Muscle layer of colon (tissue), 2 donors: ENCODE measurements around the gene NES.
"Not testable (repeated sequence)": the region's sequence is repeated elsewhere in the genome, so short reads cannot be mapped to it uniquely, and the experiment has no call there.

Experiments
- H3K27ac ChIP-seq: one replicate; pipeline ENCODE4 v1.7.0; 2013; ENCODE audit warnings: low read depth, mild to moderate bottlenecking, low read length, moderate library complexity
- H3K27me3 ChIP-seq, 2 donors: one replicate each; pipeline ENCODE4 v1.7.0; 2013; ENCODE audit warnings: low read length in 2 of 2, mild to moderate bottlenecking in 2 of 2; ENCODE audit not compliant: insufficient read depth in 2 of 2, control insufficient read depth in 1 of 2
- H3K36me3 ChIP-seq: one replicate; pipeline ENCODE4 v1.7.0; 2013; ENCODE audit warnings: mild to moderate bottlenecking, low read length; ENCODE audit not compliant: insufficient read depth
- H3K4me1 ChIP-seq: one replicate; pipeline ENCODE4 v1.7.0; 2013; ENCODE audit warnings: mild to moderate bottlenecking, low read length; ENCODE audit not compliant: insufficient read depth
- H3K4me3 ChIP-seq, 2 donors: one replicate each; pipeline ENCODE4 v1.7.0; 2013; ENCODE audit warnings: low read length in 2 of 2, low read depth in 1 of 2, mild to moderate bottlenecking in 1 of 2, moderate library complexity in 1 of 2
- H3K9ac ChIP-seq: one replicate; pipeline ENCODE4 v1.7.0; 2013; ENCODE audit warnings: low read length
- H3K9me3 ChIP-seq: one replicate; pipeline ENCODE4 v1.7.0; 2013; ENCODE audit warnings: mild to moderate bottlenecking, low read length
- donor health status: abdominal sarcoma.
- donor health status: Adenocarcinoma of cecum.

The NES gene

DNA sequence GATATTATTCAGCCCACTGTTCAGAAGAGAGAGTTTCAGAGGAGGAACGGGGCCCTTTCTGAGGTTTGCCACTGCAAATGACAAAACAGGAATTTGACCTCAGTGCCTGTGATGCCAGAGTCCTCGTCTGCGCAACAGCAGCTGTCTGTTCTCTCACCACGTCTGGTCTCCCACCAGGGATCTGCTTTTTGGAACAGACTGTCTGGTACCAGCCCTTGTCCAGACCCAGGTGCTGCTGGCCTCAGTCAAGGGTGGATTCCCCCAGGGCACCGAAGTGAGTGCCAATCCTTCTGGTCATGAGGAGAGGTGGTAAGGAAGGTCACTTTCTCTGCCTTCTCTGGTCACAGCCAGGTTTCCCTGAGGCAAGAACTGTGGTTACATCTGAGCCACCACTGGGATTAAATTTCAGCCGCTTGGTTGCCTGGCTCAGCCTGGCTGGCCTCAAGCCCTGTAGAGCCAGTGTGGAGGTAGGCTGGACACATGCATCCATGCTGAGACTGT, 37.6 kb downstream of the NES start:
- Histone ChIP-seq H3K4me3 (no peak overlapping the region), H3K9ac (no peak overlapping the region), H3K27me3 (peaks cover 52 to 68% of the 10 kb centered on the region in 2 donors), H3K36me3 (no peaks in the 10 kb centered on the region), H3K4me1 (peaks cover 8% of the 10 kb centered on the region), H3K9me3 (no peaks in the 10 kb centered on the region), H3K27ac (no peak overlapping the region)

- Histone ChIP-seq H3K9me3 (no peaks in the 10 kb centered on the region), H3K27ac (no peak overlapping the region), H3K4me1 (peaks cover 8% of the 10 kb centered on the region), H3K27me3 (peaks cover 43 to 61% of the 10 kb centered on the region in 2 donors), H3K36me3 (no peaks in the 10 kb centered on the region), H3K4me3 (no peak overlapping the region), H3K9ac (no peak overlapping the region)
These were observed 38.8 kb downstream of the NES start for GRCh38 chr1:156638189-156638985.

DNA sequence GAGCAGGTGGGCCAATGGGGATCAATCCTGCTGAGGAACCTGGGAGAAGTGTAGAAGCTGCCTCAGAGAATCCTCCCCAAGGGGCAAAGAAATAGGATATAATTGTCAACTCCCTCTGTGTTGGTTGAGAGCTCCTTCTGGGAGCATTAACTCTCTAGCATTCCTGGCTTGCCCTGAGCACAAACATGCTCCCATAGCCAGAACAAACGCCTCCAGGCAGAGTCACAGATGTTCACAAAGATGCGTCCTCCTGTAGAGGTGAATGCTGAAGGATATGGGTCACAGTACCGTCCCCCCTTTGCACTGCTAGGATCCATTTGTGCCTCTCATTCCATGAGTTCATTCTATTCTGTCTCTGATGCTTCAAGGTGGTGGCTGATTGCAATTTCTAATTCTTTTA, 44.9 kb downstream of the NES start:
- Histone ChIP-seq H3K36me3 (no peaks in the 10 kb centered on the region), H3K9ac (no peak overlapping the region), H3K27me3 (peaks cover 8 to 26% of the 10 kb centered on the region in 2 donors), H3K9me3 (no peaks in the 10 kb centered on the region), H3K4me1 (no peaks in the 10 kb centered on the region), H3K27ac (no peak overlapping the region), H3K4me3 (no peak overlapping the region)

GRCh38 chr1:156631152-156631551, 46.1 kb downstream of the NES start:
- not testable (repeated sequence) for H3K4me3 ChIP-seq, H3K9ac ChIP-seq, H3K9me3 ChIP-seq, H3K27ac ChIP-seq, H3K4me1 ChIP-seq, H3K36me3 ChIP-seq
- peaks cover 18 to 38% of the 10 kb centered on the region in 2 donors for H3K27me3 ChIP-seq

DNA sequence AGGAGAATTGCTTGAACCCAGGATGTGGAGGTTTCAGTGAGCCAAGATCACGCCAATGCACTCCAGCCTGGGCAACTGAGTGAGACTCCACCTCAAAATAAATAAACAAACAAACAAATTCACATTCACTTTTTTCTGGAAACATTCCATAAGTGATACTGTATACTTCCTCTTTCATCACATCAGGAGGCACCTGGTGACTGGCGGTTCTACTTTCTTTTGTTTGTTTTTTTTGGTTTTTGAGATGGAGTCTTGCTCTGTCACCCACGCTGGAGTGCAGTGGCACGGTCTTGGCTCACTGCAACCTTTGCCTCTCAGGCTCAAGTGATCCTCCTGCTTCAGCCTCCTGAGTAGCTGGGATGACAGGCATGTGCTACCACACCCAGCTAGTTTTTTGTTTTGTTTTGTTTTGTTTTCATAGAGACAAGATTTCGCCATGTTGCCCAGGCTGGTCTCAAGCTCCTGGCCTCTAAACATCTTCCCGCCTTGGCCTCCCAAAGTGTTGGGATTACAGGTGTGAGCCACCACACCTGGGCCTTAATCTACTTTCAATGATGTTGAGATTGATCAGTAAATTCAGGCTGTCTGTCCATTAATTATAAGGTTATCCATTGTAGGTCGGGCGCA, 47.3 kb downstream of the NES start:
- Histone ChIP-seq H3K36me3 (no peaks in the 10 kb centered on the region), H3K9ac (no peak overlapping the region), H3K4me3 (no peak overlapping the region), H3K27me3 (peaks cover 28 to 51% of the 10 kb centered on the region in 2 donors), H3K4me1 (peaks cover 4% of the 10 kb centered on the region), H3K27ac (no peak overlapping the region), H3K9me3 (no peaks in the 10 kb centered on the region)

GRCh38 chr1:156627313-156627880, 49.8 kb downstream of the NES start:
- Histone ChIP-seq H3K4me3 (no peak overlapping the region), H3K4me1 (peaks cover 4% of the 10 kb centered on the region), H3K9ac (no peak overlapping the region), H3K27me3 (peaks cover 41 to 57% of the 10 kb centered on the region in 2 donors), H3K9me3 (no peaks in the 10 kb centered on the region), H3K27ac (no peak overlapping the region), H3K36me3 (no peaks in the 10 kb centered on the region)

- Histone ChIP-seq H3K4me3 (peak overlapping the region in 1 of 2 donors; percentile 21), H3K27me3 (peaks cover 41 to 57% of the 10 kb centered on the region in 2 donors), H3K9me3 (no peaks in the 10 kb centered on the region), H3K4me1 (peaks cover 4% of the 10 kb centered on the region), H3K9ac (no peak overlapping the region), H3K36me3 (no peaks in the 10 kb centered on the region), H3K27ac (no peak overlapping the region)
These were observed 51.1 kb downstream of the NES start for GRCh38 chr1:156626079-156626438.

GRCh38 chr1:156625436-156626078, 51.6 kb downstream of the NES start:
- H3K4me3 ChIP-seq, result peak overlapping the region; percentile 21 to 27
- H3K9ac ChIP-seq, result no peak overlapping the region
- H3K36me3 ChIP-seq, result no peaks in the 10 kb centered on the region
- no peaks in the 10 kb centered on the region for H3K9me3 ChIP-seq
- no peak overlapping the region for H3K27ac ChIP-seq
- H3K27me3 ChIP-seq, result peaks cover 37 to 57% of the 10 kb centered on the region in 2 donors
- peaks cover 4% of the 10 kb centered on the region for H3K4me1 ChIP-seq

- Histone ChIP-seq H3K4me3 (peak overlapping the region in 1 of 2 donors; percentile 47), H3K9me3 (no peaks in the 10 kb centered on the region), H3K27ac (no peak overlapping the region), H3K9ac (no peak overlapping the region), H3K4me1 (peaks cover 4% of the 10 kb centered on the region), H3K36me3 (no peaks in the 10 kb centered on the region), H3K27me3 (peaks cover 37 to 57% of the 10 kb centered on the region in 2 donors)
These were observed 52.3 kb downstream of the NES start for GRCh38 chr1:156624814-156625435.

DNA sequence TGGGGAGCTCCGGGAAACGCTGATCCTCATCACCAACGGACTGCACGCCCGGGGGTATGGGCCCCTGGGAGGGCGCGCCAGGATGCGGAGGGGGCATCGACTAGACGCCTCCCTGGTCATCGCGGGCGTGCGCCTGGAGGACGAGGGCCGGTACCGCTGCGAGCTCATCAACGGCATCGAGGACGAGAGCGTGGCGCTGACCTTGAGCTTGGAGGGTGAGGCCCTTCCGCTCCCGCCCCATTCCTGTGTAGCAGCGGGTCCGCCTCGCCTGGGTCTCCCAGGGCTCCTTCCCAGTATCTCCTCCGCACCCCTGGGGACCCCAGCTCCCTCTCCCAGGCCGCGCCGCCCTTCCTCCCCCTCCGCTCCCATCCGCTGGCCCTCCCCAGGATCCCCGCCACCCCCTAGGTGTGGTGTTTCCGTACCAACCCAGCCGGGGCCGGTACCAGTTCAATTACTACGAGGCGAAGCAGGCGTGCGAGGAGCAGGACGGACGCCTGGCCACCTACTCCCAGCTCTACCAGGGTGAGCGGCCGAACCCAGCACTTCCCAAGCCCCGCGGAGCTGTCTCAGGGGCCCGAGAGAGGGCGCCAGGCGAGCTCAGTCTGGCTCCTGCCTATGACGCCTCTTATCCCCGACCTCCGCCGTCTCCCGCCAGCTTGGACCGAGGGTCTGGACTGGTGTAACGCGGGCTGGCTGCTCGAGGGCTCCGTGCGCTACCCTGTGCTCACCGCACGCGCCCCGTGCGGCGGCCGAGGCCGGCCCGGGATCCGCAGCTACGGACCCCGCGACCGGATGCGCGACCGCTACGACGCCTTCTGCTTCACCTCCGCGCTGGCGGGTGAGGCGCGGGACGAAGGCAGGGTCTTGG, 53.0 kb downstream of the NES start:
- no peak overlapping the region for H3K27ac ChIP-seq
- peaks cover 4% of the 10 kb centered on the region for H3K4me1 ChIP-seq
- H3K27me3 ChIP-seq, result peaks cover 37 to 57% of the 10 kb centered on the region in 2 donors
- peak overlapping the region; percentile 18 to 47 for H3K4me3 ChIP-seq
- H3K9me3 ChIP-seq, result no peaks in the 10 kb centered on the region
- no peak overlapping the region for H3K9ac ChIP-seq
- H3K36me3 ChIP-seq, result no peaks in the 10 kb centered on the region
